Measurements from ENCODE around the gene FRRS1L.

The FRRS1L gene

GRCh38 chr9:109176386-109176785 is 9.3 kb upstream of the FRRS1L start:
- no peak for DNase-seq

- DNase-seq, result no peak
These were observed 5.9 kb upstream of the FRRS1L start for GRCh38 chr9:109172935-109173334.

GRCh38 chr9:109171926-109172325 is 4.9 kb upstream of the FRRS1L start:
- DNase-seq, result no peak

- DNase-seq, result no peak
These were observed 1.1 kb upstream of the FRRS1L start for GRCh38 chr9:109168170-109168569.

GRCh38 chr9:109167716-109168115 is 667 bp upstream of the FRRS1L start:
- DNase-seq, result no peak

GRCh38 chr9:109166171-109166770 is 778 bp downstream of the FRRS1L start:
- DNase-seq, result no peak

GRCh38 chr9:109164042-109164441 is 3.0 kb downstream of the FRRS1L start:
- DNase-seq, result no peak

GRCh38 chr9:109163194-109163593 is 3.9 kb downstream of the FRRS1L start:
- DNase-seq, result no peak

GRCh38 chr9:109162677-109163076 is 4.4 kb downstream of the FRRS1L start:
- no peak for DNase-seq

- no peak for DNase-seq
These were observed 5.6 kb downstream of the FRRS1L start for GRCh38 chr9:109161471-109161870.

GRCh38 chr9:109159583-109159982 is 7.5 kb downstream of the FRRS1L start:
- DNase-seq, result no peak

GRCh38 chr9:109158651-109159050 is 8.4 kb downstream of the FRRS1L start:
- no peak for DNase-seq

GRCh38 chr9:109156708-109157107 is 10.3 kb downstream of the FRRS1L start:
- DNase-seq, result no peak

GRCh38 chr9:109150925-109151545 is 16.0 kb downstream of the FRRS1L start:
- no peak for DNase-seq

- DNase-seq, result no peak
These were observed 17.3 kb downstream of the FRRS1L start for GRCh38 chr9:109149722-109150121.

- no peak for DNase-seq
These were observed 18.0 kb downstream of the FRRS1L start for GRCh38 chr9:109149089-109149488.

- DNase-seq, result no peak
These were observed 22.0 kb downstream of the FRRS1L start for GRCh38 chr9:109145051-109145450.

- no peak for DNase-seq
These were observed 23.0 kb downstream of the FRRS1L start for GRCh38 chr9:109143881-109144562.

- no peak for DNase-seq
These were observed 25.7 kb downstream of the FRRS1L start for GRCh38 chr9:109141375-109141774.

GRCh38 chr9:109139851-109140250 is 27.2 kb downstream of the FRRS1L start:
- DNase-seq, result no peak

GRCh38 chr9:109138421-109138820 is 28.6 kb downstream of the FRRS1L start:
- DNase-seq, result no peak

- no peak for DNase-seq
These were observed 32.9 kb downstream of the FRRS1L start for GRCh38 chr9:109134167-109134578.

GRCh38 chr9:109133533-109133932 is 33.5 kb downstream of the FRRS1L start:
- no peak for DNase-seq

- no peak for DNase-seq
These were observed 34.5 kb downstream of the FRRS1L start for GRCh38 chr9:109132567-109133021.
